SH-SY5Y (cell line): ENCODE data around the gene ST6GALNAC4.

Experiments
- GATA2 ChIP-seq: IDR thresholded peaks from 2 replicates; pipeline ENCODE4 v1.6.1; 2011; ENCODE audit warnings: mild to moderate bottlenecking, low read depth, low read length
- GATA3 ChIP-seq: IDR thresholded peaks from 2 replicates; pipeline ENCODE4 v1.6.1; 2011; ENCODE audit warnings: low read depth, mild to moderate bottlenecking, low read length, moderate library complexity

Gene ST6GALNAC4

GRCh38 chr9:127872369-127873222 is 44.2 kb downstream of the ST6GALNAC4 start:
- no peak for TF ChIP-seq GATA2
- no peak for TF ChIP-seq GATA3

GRCh38 chr9:127871531-127871930 is 45.3 kb downstream of the ST6GALNAC4 start:
- TF ChIP-seq GATA2 (no peak), GATA3 (no peak)

- TF ChIP-seq GATA2 (no peak), GATA3 (no peak)
Measured at GRCh38 chr9:127870887-127871286, 46.0 kb downstream of the ST6GALNAC4 start.

GRCh38 chr9:127869310-127870152 is 47.3 kb downstream of the ST6GALNAC4 start:
- TF ChIP-seq GATA2 (no peak), GATA3 (no peak)

- TF ChIP-seq GATA2 (no peak), GATA3 (no peak)
Measured at GRCh38 chr9:127868278-127868902, 48.5 kb downstream of the ST6GALNAC4 start.

GRCh38 chr9:127867356-127868277 is 49.2 kb downstream of the ST6GALNAC4 start:
- no peak for TF ChIP-seq GATA2
- no peak for TF ChIP-seq GATA3

- no peak for TF ChIP-seq GATA2
Measured at GRCh38 chr9:127866535-127866934, 50.3 kb downstream of the ST6GALNAC4 start.

GRCh38 chr9:127865645-127866464 is 51.0 kb downstream of the ST6GALNAC4 start:
- TF ChIP-seq GATA2 (no peak), GATA3 (no peak)

GRCh38 chr9:127863191-127863621 is 53.6 kb downstream of the ST6GALNAC4 start:
- TF ChIP-seq GATA3 (no peak), GATA2 (no peak)

GRCh38 chr9:127862075-127863011 is 54.5 kb downstream of the ST6GALNAC4 start:
- no peak for TF ChIP-seq GATA2
- no peak for TF ChIP-seq GATA3

- no peak for TF ChIP-seq GATA2
- TF ChIP-seq GATA3 = no peak
Measured at GRCh38 chr9:127860779-127861178, 56.1 kb downstream of the ST6GALNAC4 start.

- TF ChIP-seq GATA3 = no peak
- no peak for TF ChIP-seq GATA2
Measured at GRCh38 chr9:127860260-127860659, 56.6 kb downstream of the ST6GALNAC4 start.
